CD14-positive monocyte (primary cell): Measurements from ENCODE around the gene RCE1. TPM values are rescaled to one million over a fixed set of nuclear protein-coding genes. Genes with fewer than 3 reads are reported as not detected.

ENCODE experiments used
- DNase-seq, 3 donors: peaks; one replicate each; pipeline ENCODE4 v3.0.0-alpha.2; 2011 to 2022
- H2AFZ ChIP-seq: 2 replicates; pipeline ENCODE4 v1.6.0; 2012; ENCODE audit warnings: mild to moderate bottlenecking, low read depth, low read length, inconsistent platforms; ENCODE audit not compliant: insufficient read depth, poor library complexity, severe bottlenecking
- H3K27ac ChIP-seq, 2 donors: 1 replicate in 1 of 2; 2 replicates in 1 of 2; pipeline ENCODE4 v1.5.1; 2012 to 2013; ENCODE audit warnings: low read length in 2 of 2, control low read depth in 1 of 2, inconsistent platforms in 1 of 2, low read depth in 1 of 2, mild to moderate bottlenecking in 1 of 2
- H3K27me3 ChIP-seq, 2 donors: one replicate each; pipeline versions ENCODE4 v1.6.0 to v1.6.1; 2011 to 2013; ENCODE audit warnings: low read length in 2 of 2; ENCODE audit not compliant: control insufficient read depth in 2 of 2, insufficient read depth in 2 of 2
- H3K36me3 ChIP-seq, 2 donors: replicated peaks in 1 of 2; 1 replicate in 1 of 2; 2 replicates in 1 of 2; pipeline versions ENCODE4 v1.5.1 to v1.6.1; 2012 to 2013; ENCODE audit warnings: low read length in 2 of 2, control low read depth in 1 of 2, inconsistent platforms in 1 of 2, mild to moderate bottlenecking in 1 of 2; ENCODE audit not compliant: insufficient read depth in 2 of 2, control insufficient read depth in 1 of 2
- H3K4me1 ChIP-seq, 2 donors: 1 replicate in 1 of 2; 2 replicates in 1 of 2; pipeline versions ENCODE4 v1.5.1 to v1.6.1; 2012 to 2013; ENCODE audit warnings: low read length in 2 of 2, control low read depth in 1 of 2, inconsistent platforms in 1 of 2, mild to moderate bottlenecking in 1 of 2, moderate library complexity in 1 of 2; ENCODE audit not compliant: insufficient read depth in 2 of 2, control insufficient read depth in 1 of 2
- H3K4me2 ChIP-seq: replicated peaks from 2 replicates; pipeline ENCODE3; 2012; ENCODE audit warnings: low read length, moderate library complexity, mild to moderate bottlenecking; ENCODE audit not compliant: poor library complexity, severe bottlenecking; ENCODE audit errors: extremely low read depth
- H3K4me3 ChIP-seq, 3 experiments: fragments of 200-600 bp in 1 of 3; sonication (generic) in 1 of 3; replicated peaks in 1 of 3; 1 replicate in 2 of 3; 2 replicates in 1 of 3; pipeline ENCODE4 v1.5.1; 2011 to 2013; ENCODE audit warnings: low read length in 3 of 3, mild to moderate bottlenecking in 3 of 3, control low read depth in 2 of 3, low read depth in 2 of 3, inconsistent platforms in 1 of 3, moderate library complexity in 1 of 3
- H3K79me2 ChIP-seq: 2 replicates; pipeline ENCODE4 v1.6.0; 2012; ENCODE audit warnings: mild to moderate bottlenecking, control low read depth, inconsistent platforms, low read length, moderate library complexity; ENCODE audit not compliant: insufficient read depth
- H3K9ac ChIP-seq: 2 replicates; pipeline ENCODE4 v1.6.0; 2017; ENCODE audit warnings: low read length, mild to moderate bottlenecking; ENCODE audit not compliant: insufficient read depth, poor library complexity, severe bottlenecking
- H3K9me3 ChIP-seq, 2 donors: replicated peaks in 1 of 2; 1 replicate in 1 of 2; 2 replicates in 1 of 2; pipeline versions ENCODE4 v1.5.1 to v1.6.1; 2012 to 2013; ENCODE audit warnings: low read length in 2 of 2, control low read depth in 1 of 2; ENCODE audit not compliant: control insufficient read depth in 1 of 2, insufficient read depth in 1 of 2
- H4K20me1 ChIP-seq: 2 replicates; pipeline ENCODE4 v1.6.0; 2012; ENCODE audit warnings: mild to moderate bottlenecking, low read length, control low read depth, moderate library complexity; ENCODE audit not compliant: insufficient read depth
- H3K27ac Mint-ChIP-seq, 7 donors: one replicate each; pipeline ENCODE4 v1.8.0; 2020; ENCODE audit warnings: mild to moderate bottlenecking in 7 of 7, mixed read lengths in 7 of 7, moderate library complexity in 6 of 7, inconsistent platforms in 2 of 7
- H3K27me3 Mint-ChIP-seq, 3 donors: one replicate each; pipeline ENCODE4 v1.8.0; 2021 to 2022; ENCODE audit warnings: low read depth in 3 of 3, mild to moderate bottlenecking in 3 of 3, mixed read lengths in 3 of 3, moderate library complexity in 3 of 3, inconsistent platforms in 1 of 3
- H3K36me3 Mint-ChIP-seq, 2 donors: one replicate each; pipeline ENCODE4 v1.8.0; 2020; ENCODE audit warnings: mixed read lengths in 2 of 2, inconsistent platforms in 1 of 2, mild to moderate bottlenecking in 1 of 2
- H3K4me1 Mint-ChIP-seq: one replicate; pipeline ENCODE4 v1.8.0; 2020; ENCODE audit warnings: mild to moderate bottlenecking, mixed read lengths
- H3K4me3 Mint-ChIP-seq, 2 donors: one replicate each; pipeline ENCODE4 v1.8.0; 2020; ENCODE audit warnings: mild to moderate bottlenecking in 2 of 2, mixed read lengths in 2 of 2, moderate library complexity in 1 of 2
- H3K9me3 Mint-ChIP-seq, 7 donors: one replicate each; pipeline ENCODE4 v1.8.0; 2020 to 2022; ENCODE audit warnings: mixed read lengths in 7 of 7, mild to moderate bottlenecking in 6 of 7, moderate library complexity in 6 of 7, inconsistent platforms in 2 of 7
- CTCF ChIP-seq: fragments of 200-600 bp; IDR thresholded peaks from one replicate; pipeline ENCODE4 v1.8.0; 2022; ENCODE audit warnings: antibody characterized with exemption, mild to moderate bottlenecking
- WGBS: methylation state at CpG from one replicate; pipeline ENCODE4 v1.1.5; 2013; ENCODE audit warnings: missing lambda C conversion rate; ENCODE audit not compliant: insufficient coverage; 5-methylcytosine and 5-hydroxymethylcytosine counted together
- intact Hi-C, 2 donors: fragments of 100-400 bp; cut with micrococcal nuclease; formaldehyde crosslinking; loops; one replicate each; pipeline versions ENCODE4 v1.15.0 to v1.15.1; 2023
- polyA plus RNA-seq, 3 donors: library from polyadenylated mRNA; depleted of rRNA in 1 of 3; unstranded in 2 of 3; stranded (reverse) in 1 of 3; fragments of 300-500 nt in 2 of 3; fragments of >200 nt in 1 of 3; fragmentation: Illumina TruSeq in 2 of 3; gene quantifications; 1 replicate in 2 of 3; 2 replicates in 1 of 3; pipeline ENCODE4 v1.2.3, GENCODE V29; 2012 to 2021

The RCE1 gene
- polyA plus RNA-seq, 3 donors = 20.3 to 24.7 (median 22.8) TPM

GRCh38 chr11:66871521-66871901, 28.3 kb downstream of the RCE1 start:
- Histone ChIP-seq H2AFZ (no peak overlapping the region), H3K79me2 (no peaks in the 10 kb centered on the region), H3K4me2 (no peak overlapping the region), H3K27ac (no peak overlapping the region), H3K27me3 (no peaks in the 10 kb centered on the region), H3K9me3 (no peaks in the 10 kb centered on the region), H3K36me3 (no peaks in the 10 kb centered on the region), H3K4me1 (peaks cover 0 to 3% of the 10 kb centered on the region in 2 donors), H3K4me3 (no peak overlapping the region), H3K9ac (no peak overlapping the region), H4K20me1 (no peaks in the 10 kb centered on the region)
- intact Hi-C loops = no loop called here
- Mint-ChIP-seq H3K9me3 (peaks cover 0 to 3% (median 0%) of the 10 kb centered on the region in 7 donors), H3K27me3 (peaks cover 2 to 8% (median 6%) of the 10 kb centered on the region in 3 donors), H3K4me3 (no peak overlapping the region), H3K27ac (no peak overlapping the region), H3K4me1 (peaks cover 16% of the 10 kb centered on the region), H3K36me3 (peaks cover 0 to 18% of the 10 kb centered on the region in 2 donors)
- 98% methylated on average over 16 of the region's 18 CpGs for WGBS
- TF ChIP-seq CTCF = no peak
- DNase-seq = no peak

- intact Hi-C loops = no loop called here
These were observed 31.0 kb downstream of the RCE1 start for GRCh38 chr11:66874232-66874631.

More at GRCh38 chr11:66874232-66874631, 31.0 kb downstream of the RCE1 start:
- Histone ChIP-seq H3K9me3 (no peaks in the 10 kb centered on the region), H3K79me2 (no peaks in the 10 kb centered on the region), H3K27me3 (no peaks in the 10 kb centered on the region), H2AFZ (peak overlapping the region; percentile 17), H3K4me3 (no peak overlapping the region), H4K20me1 (no peaks in the 10 kb centered on the region), H3K4me2 (no peak overlapping the region), H3K4me1 (peaks cover 0 to 3% of the 10 kb centered on the region in 2 donors), H3K9ac (no peak overlapping the region), H3K36me3 (no peaks in the 10 kb centered on the region), H3K27ac (no peak overlapping the region)
- no peak for TF ChIP-seq CTCF
- Mint-ChIP-seq H3K36me3 (peaks cover 0 to 16% of the 10 kb centered on the region in 2 donors), H3K27me3 (peaks cover 2 to 10% (median 6%) of the 10 kb centered on the region in 3 donors), H3K4me1 (peaks cover 12% of the 10 kb centered on the region), H3K9me3 (no peaks in the 10 kb centered on the region), H3K4me3 (no peak overlapping the region), H3K27ac (peak overlapping the region in 3 of 7 donors; percentile 38 to 75 (median 54))
- no peak for DNase-seq
- WGBS = 82% methylated on average over 2 of the region's 6 CpGs
